GM18499 (cell line): Measurements from ENCODE around the gene INPP4A.

ENCODE experiments used
- ATAC-seq: cut with Tn5 transposase; IDR thresholded peaks from one replicate; pipeline ENCODE4 v1.9.1; 2021; ENCODE audit warnings: moderate number of reproducible peaks; ENCODE audit not compliant: insufficient read depth, unreplicated experiment

Gene INPP4A

GRCh38 chr2:98533547-98533946, 88.9 kb downstream of the INPP4A start:
- no peak for ATAC-seq

- ATAC-seq = no peak
These were observed 90.1 kb downstream of the INPP4A start for GRCh38 chr2:98534761-98535160.

- ATAC-seq = no peak
These were observed 91.5 kb downstream of the INPP4A start for GRCh38 chr2:98535971-98536677.

- no peak for ATAC-seq
These were observed 92.9 kb downstream of the INPP4A start for GRCh38 chr2:98537390-98538126.

- ATAC-seq = no peak
These were observed 93.8 kb downstream of the INPP4A start for GRCh38 chr2:98538280-98539041.

- ATAC-seq = no peak
These were observed 94.5 kb downstream of the INPP4A start for GRCh38 chr2:98539056-98539735.

GRCh38 chr2:98540536-98540935, 95.9 kb downstream of the INPP4A start:
- ATAC-seq = no peak

GRCh38 chr2:98541489-98541888, 96.8 kb downstream of the INPP4A start:
- no peak for ATAC-seq

GRCh38 chr2:98541906-98542305, 97.2 kb downstream of the INPP4A start:
- no peak for ATAC-seq

GRCh38 chr2:98543214-98543613, 98.6 kb downstream of the INPP4A start:
- no peak for ATAC-seq

GRCh38 chr2:98543842-98544241, 99.2 kb downstream of the INPP4A start:
- ATAC-seq = no peak

- ATAC-seq = no peak
These were observed 100.9 kb downstream of the INPP4A start for GRCh38 chr2:98545591-98545990.

- no peak for ATAC-seq
These were observed 101.5 kb downstream of the INPP4A start for GRCh38 chr2:98546186-98546585.

- no peak for ATAC-seq
These were observed 102.6 kb downstream of the INPP4A start for GRCh38 chr2:98547092-98547790.

GRCh38 chr2:98548920-98549818, 104.5 kb downstream of the INPP4A start:
- no peak for ATAC-seq

GRCh38 chr2:98550165-98550564, 105.5 kb downstream of the INPP4A start:
- ATAC-seq = no peak

- no peak for ATAC-seq
These were observed 106.7 kb downstream of the INPP4A start for GRCh38 chr2:98551316-98551715.

GRCh38 chr2:98552499-98553179, 108.0 kb downstream of the INPP4A start:
- ATAC-seq = no peak
